ENCODE measurements around the gene DHCR24.

DNA sequence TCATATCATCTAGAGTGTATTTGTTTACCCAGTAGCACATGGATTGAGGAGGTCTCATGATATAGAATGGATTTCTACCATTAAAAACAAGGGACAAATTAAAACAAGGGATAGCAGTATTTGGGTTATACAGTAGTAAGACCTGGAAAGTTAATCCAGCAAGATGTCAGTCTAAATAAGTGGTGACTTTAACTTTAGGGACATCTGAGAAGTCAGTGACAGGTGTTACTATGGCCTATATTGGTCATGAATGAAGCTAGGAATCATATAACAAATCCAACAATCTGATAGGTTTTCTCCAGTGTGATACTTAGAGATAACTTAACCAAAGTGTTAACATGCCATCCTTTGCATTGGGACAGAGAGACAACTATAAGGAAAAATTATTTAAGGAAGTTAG is 42.7 kb upstream of the DHCR24 start:
- TF ChIP-seq POLR2A (IDR thresholded peaks at IDR 0.05) (no peak), CTCF (IDR thresholded peaks at IDR 0.05) (no peak)

Data from lower leg skin (tissue), 3 donors.